H1 (cell line): ENCODE measurements around the gene PPM1K. TPM values are rescaled to one million over a fixed set of nuclear protein-coding genes. Genes with fewer than 3 reads are reported as not detected.
A peak's percentile ranks its signal among the peaks of the same experiment; 100 is the strongest.

ENCODE experiments used
- CTCF ChIA-PET: fragments of 300-600 bp; sonication (Branson Sonifier 250); formaldehyde crosslinking; loops from one replicate; lab custom pipeline; 2021; ENCODE audit not compliant: partially characterized antibody; lab: Charles Lee
- POLR2A ChIA-PET: fragments of 300-600 bp; sonication (Branson Sonifier 250); formaldehyde crosslinking; loops from one replicate; lab custom pipeline; 2021; ENCODE audit warnings: inconsistent platforms; ENCODE audit not compliant: partially characterized antibody; lab: Charles Lee
- DNase-seq, 2 experiments: peaks; one replicate each; pipeline versions ENCODE4 v3.0.0 to v3.0.0-alpha.2; 2010 to 2022; ENCODE audit warnings: low spot score in 2 of 2, low read depth in 1 of 2, mixed read lengths in 1 of 2
- FAIRE-seq: peaks from 2 replicates; lab custom pipeline; 2011; peaks lifted over from hg19 to GRCh38; lab: Jason Lieb, UNC
- H2AFZ ChIP-seq: 2 replicates; pipeline ENCODE4 v1.8.1; 2012; ENCODE audit warnings: low read length, inconsistent platforms
- H2AK5ac ChIP-seq: 2 replicates; pipeline ENCODE4 v1.6.1; 2013; ENCODE audit warnings: low read depth, low read length
- H2BK120ac ChIP-seq: replicated peaks from 2 replicates; pipeline ENCODE3; 2013; ENCODE audit warnings: low read depth, low read length, inconsistent platforms
- H2BK12ac ChIP-seq: 2 replicates; pipeline ENCODE4 v1.6.1; 2013; ENCODE audit warnings: low read depth, low read length
- H2BK15ac ChIP-seq: 2 replicates; pipeline ENCODE4 v1.6.1; 2013; ENCODE audit warnings: low read length
- H2BK20ac ChIP-seq: 2 replicates; pipeline ENCODE4 v1.6.1; 2013; ENCODE audit warnings: low read length
- H2BK5ac ChIP-seq: 2 replicates; pipeline ENCODE4 v1.6.1; 2013; ENCODE audit warnings: low read depth, low read length
- H3K14ac ChIP-seq: 2 replicates; pipeline ENCODE4 v1.6.1; 2013; ENCODE audit warnings: inconsistent platforms; ENCODE audit not compliant: insufficient read length
- H3K18ac ChIP-seq: 2 replicates; pipeline ENCODE4 v1.6.1; 2013; ENCODE audit warnings: low read length; ENCODE audit errors: extremely low read depth
- H3K23ac ChIP-seq: 2 replicates; pipeline ENCODE4 v1.6.1; 2013; ENCODE audit warnings: inconsistent platforms; ENCODE audit not compliant: insufficient read length
- H3K23me2 ChIP-seq: 2 replicates; pipeline ENCODE4 v1.6.1; 2013; ENCODE audit warnings: low read depth, low read length
- H3K27ac ChIP-seq: 2 replicates; pipeline ENCODE4 v1.6.1; 2011; ENCODE audit warnings: low read depth, low read length, inconsistent platforms
- H3K27me3 ChIP-seq, 4 experiments: replicated peaks in 1 of 4; 1 replicate in 1 of 4; 2 replicates in 3 of 4; pipeline versions ENCODE4 v1.6.1 to v1.8.1; 2011 to 2013; ENCODE audit warnings: low read length in 3 of 4, mild to moderate bottlenecking in 3 of 4, inconsistent platforms in 2 of 4, mixed read lengths in 2 of 4, moderate library complexity in 1 of 4; ENCODE audit not compliant: control insufficient read depth in 3 of 4, insufficient read depth in 3 of 4; ENCODE audit errors: extremely low read depth in 1 of 4
- H3K36me3 ChIP-seq, 4 experiments: 2 replicates each; pipeline versions ENCODE4 v1.6.1 to v1.8.1; 2011 to 2013; ENCODE audit warnings: mild to moderate bottlenecking in 4 of 4, low read length in 3 of 4, moderate library complexity in 2 of 4, control low read depth in 1 of 4, inconsistent platforms in 1 of 4; ENCODE audit not compliant: insufficient read depth in 4 of 4, control insufficient read depth in 2 of 4
- H3K4ac ChIP-seq: replicated peaks from 2 replicates; pipeline ENCODE3; 2013; ENCODE audit warnings: low read length, low read depth, mixed read lengths, inconsistent platforms; ENCODE audit not compliant: insufficient read length
- H3K4me1 ChIP-seq, 4 experiments: replicated peaks in 1 of 4; 1 replicate in 1 of 4; 2 replicates in 3 of 4; pipeline versions ENCODE4 v1.6.1 to v1.8.1; 2011 to 2013; ENCODE audit warnings: low read length in 3 of 4, inconsistent platforms in 2 of 4, mixed read lengths in 1 of 4; ENCODE audit not compliant: insufficient read depth in 4 of 4, control insufficient read depth in 3 of 4
- H3K4me2 ChIP-seq, 2 experiments: 2 replicates each; pipeline versions ENCODE4 v1.6.1 to v1.8.1; 2011 to 2013; ENCODE audit warnings: low read depth in 2 of 2, low read length in 2 of 2, control low read depth in 1 of 2, inconsistent platforms in 1 of 2, mild to moderate bottlenecking in 1 of 2; ENCODE audit not compliant: insufficient read depth in 1 of 2
- H3K4me3 ChIP-seq, 4 experiments: fragments of 200-600, 300-600 bp in 1 of 4; sonication (generic), shearing (Covaris generic), sonication (Bioruptor Twin) in 1 of 4; 2 replicates each; pipeline versions ENCODE4 v1.5.1 to v1.8.1; 2011 to 2016; ENCODE audit warnings: low read length in 4 of 4, low read depth in 3 of 4, control low read depth in 2 of 4, inconsistent platforms in 2 of 4, mild to moderate bottlenecking in 2 of 4, mixed read lengths in 1 of 4, moderate library complexity in 1 of 4; ENCODE audit not compliant: insufficient read depth in 2 of 4; ENCODE audit errors: extremely low read depth in 1 of 4
- H3K56ac ChIP-seq: replicated peaks from 2 replicates; pipeline ENCODE3; 2013; ENCODE audit warnings: low read depth, mild to moderate bottlenecking, mixed read lengths, low read length, inconsistent platforms; ENCODE audit not compliant: insufficient read length
- H3K79me1 ChIP-seq: 2 replicates; pipeline ENCODE4 v1.6.1; 2013; ENCODE audit warnings: low read depth, low read length, control low read depth
- H3K79me2 ChIP-seq, 2 experiments: 2 replicates each; pipeline versions ENCODE4 v1.6.1 to v1.8.1; 2012 to 2013; ENCODE audit warnings: low read length in 2 of 2, mild to moderate bottlenecking in 2 of 2, inconsistent platforms in 1 of 2; ENCODE audit not compliant: insufficient read depth in 2 of 2, control insufficient read depth in 1 of 2
- H3K9ac ChIP-seq, 4 experiments: replicated peaks in 1 of 4; 1 replicate in 1 of 4; 2 replicates in 3 of 4; pipeline versions ENCODE4 v1.6.1 to v1.8.1; 2011 to 2013; ENCODE audit warnings: low read depth in 3 of 4, low read length in 3 of 4, control low read depth in 2 of 4, mild to moderate bottlenecking in 2 of 4, moderate library complexity in 2 of 4, inconsistent platforms in 1 of 4; ENCODE audit errors: extremely low read depth in 1 of 4
- H3K9me3 ChIP-seq, 2 experiments: 2 replicates each; pipeline versions ENCODE4 v1.6.1 to v1.8.1; 2012 to 2013; ENCODE audit warnings: mild to moderate bottlenecking in 2 of 2, moderate library complexity in 2 of 2, control low read depth in 1 of 2, inconsistent platforms in 1 of 2, low read depth in 1 of 2, low read length in 1 of 2, mixed read lengths in 1 of 2; ENCODE audit not compliant: insufficient read depth in 2 of 2
- H4K20me1 ChIP-seq, 2 experiments: replicated peaks in 1 of 2; 2 replicates each; pipeline versions ENCODE3 to v1.8.1; 2011 to 2013; ENCODE audit warnings: inconsistent platforms in 2 of 2, low read length in 2 of 2, mild to moderate bottlenecking in 1 of 2; ENCODE audit not compliant: insufficient read depth in 2 of 2, control insufficient read depth in 1 of 2
- H4K5ac ChIP-seq: 2 replicates; pipeline ENCODE4 v1.6.1; 2013; ENCODE audit warnings: low read length, low read depth, mixed read lengths, inconsistent platforms; ENCODE audit not compliant: insufficient read length
- H4K8ac ChIP-seq: 2 replicates; pipeline ENCODE4 v1.8.0; 2013; ENCODE audit warnings: mild to moderate bottlenecking, moderate library complexity, low read length, inconsistent platforms; ENCODE audit not compliant: insufficient read depth; ENCODE audit errors: extremely low read depth
- H4K91ac ChIP-seq: replicated peaks from 2 replicates; pipeline ENCODE3; 2013; ENCODE audit warnings: low read length, mixed read lengths, inconsistent platforms; ENCODE audit not compliant: insufficient read length
- ATF2 ChIP-seq: IDR thresholded peaks from 2 replicates; pipeline ENCODE4 v1.6.1; 2012; ENCODE audit warnings: low read length, inconsistent platforms
- BCL11A ChIP-seq, 2 experiments: IDR thresholded peaks; one replicate each; pipeline ENCODE4 v1.6.1; 2011; ENCODE audit warnings: low read depth in 2 of 2, low read length in 2 of 2, mild to moderate bottlenecking in 2 of 2
- E2F6 ChIP-seq: IDR thresholded peaks from 2 replicates; pipeline ENCODE4 v1.6.1; 2012; ENCODE audit warnings: inconsistent platforms
- EGR1 ChIP-seq: IDR thresholded peaks from 2 replicates; pipeline ENCODE4 v1.6.1; 2011; ENCODE audit warnings: low read depth, low read length, borderline replicate concordance
- JUN ChIP-seq: IDR thresholded peaks from 2 replicates; pipeline ENCODE4 v1.6.1; 2011; ENCODE audit warnings: low read depth, mild to moderate bottlenecking, improper control_type of control experiment, low read length
- KDM5A ChIP-seq: fragments of 200-600 bp; IDR thresholded peaks from 2 replicates; pipeline ENCODE4 v1.7.1; 2012; ENCODE audit warnings: mild to moderate bottlenecking, low read length, inconsistent platforms, mixed read lengths
- SIX5 ChIP-seq: IDR thresholded peaks from 2 replicates; pipeline ENCODE4 v1.6.1; 2011; ENCODE audit warnings: mild to moderate bottlenecking, low read depth, low read length
- SP2 ChIP-seq: IDR thresholded peaks from 2 replicates; pipeline ENCODE4 v1.6.1; 2012; ENCODE audit warnings: mild to moderate bottlenecking, low read length, inconsistent platforms
- TAF1 ChIP-seq: IDR thresholded peaks from 2 replicates; pipeline ENCODE4 v1.6.1; 2011; ENCODE audit warnings: mild to moderate bottlenecking, low read depth, low read length
- TEAD4 ChIP-seq: IDR thresholded peaks from 2 replicates; pipeline ENCODE4 v1.6.1; 2012; ENCODE audit warnings: low read depth, low read length, inconsistent platforms, mixed read lengths
- YY1 ChIP-seq: IDR thresholded peaks from 2 replicates; pipeline ENCODE4 v1.6.1; 2011; ENCODE audit warnings: low read depth, mild to moderate bottlenecking, low read length
- whole genome bisulfite sequencing, 2 experiments: shearing (Covaris generic) in 1 of 2; methylation state at CpG; one replicate each; pipeline versions ENCODE4 v1.1.6 to v1.1.7; 2013 to 2015; ENCODE audit warnings: low lambda C conversion rate in 2 of 2, mixed read lengths in 2 of 2, inconsistent platforms in 1 of 2, low coverage in 1 of 2, missing lambda C conversion rate in 1 of 2; ENCODE audit not compliant: insufficient replicate concordance in 2 of 2, insufficient coverage in 1 of 2, insufficient read length in 1 of 2; ENCODE audit errors: extremely low coverage in 1 of 2, missing lambda C conversion rate in 1 of 2; 5-methylcytosine and 5-hydroxymethylcytosine counted together
- polyA plus RNA-seq, 7 experiments: library from polyadenylated mRNA; depleted of rRNA in 3 of 7; stranded (reverse) in 5 of 7; unstranded in 2 of 7; fragments of >200 nt in 5 of 7; fragments of 200-250 nt in 2 of 7; gene quantifications; 1 replicate in 5 of 7; 2 replicates in 1 of 7; 4 replicates in 1 of 7; pipeline versions ENCODE4 v1.2.1 to v1.2.3, GENCODE V29; 2011 to 2013; ENCODE audit warnings: missing spikeins in 2 of 7, mixed read lengths in 2 of 7
- total RNA-seq: library from RNA; stranded (reverse); fragmentation: NEBNext Ultra II Directional; extraction: Animal tissue kit (Norgen Biotek cat#: 25700); gene quantifications from 2 replicates; pipeline ENCODE4 v1.2.1, GENCODE V29; 2021
- TF ChIP-seq, protein P1 (sequence below): IDR thresholded peaks from 2 replicates; pipeline ENCODE4 v1.6.1; 2012; ENCODE audit warnings: inconsistent platforms

PPM1K gene
- total and polyA plus RNA-seq, 2 of the 8 experiments (the other 6 are each of a cell fraction or from before 2014, with no cell fraction given) = 4.2 to 10.7 TPM

- no peak overlapping the region for H3K14ac ChIP-seq
- H3K4ac ChIP-seq = no peak overlapping the region
- H3K56ac ChIP-seq = no peak overlapping the region
- H3K9me3 ChIP-seq = no peaks in the 10 kb centered on the region
- DNase-seq (no peak), FAIRE-seq (no peak)
- peaks cover 0 to 2% (median under 1%) of the 10 kb centered on the region in 4 experiments; a peak in 2 of 7 replicates for H3K4me1 ChIP-seq
- no peaks in the 10 kb centered on the region for H4K20me1 ChIP-seq
- no peak overlapping the region for H3K4me2 ChIP-seq
- H2AK5ac ChIP-seq = no peak overlapping the region
- H4K5ac ChIP-seq = no peak overlapping the region
- 0 out of 2 replicates have a peak overlapping the region, but pooled peaks have one; percentile 13 for H2BK20ac ChIP-seq
- no peak overlapping the region for H2BK12ac ChIP-seq
- H3K79me1 ChIP-seq = no peaks in the 10 kb centered on the region
- no peak overlapping the region for H3K27ac ChIP-seq
- no peak overlapping the region for H3K23ac ChIP-seq
- no peak overlapping the region for H4K8ac ChIP-seq
- no peaks in the 10 kb centered on the region for H3K36me3 ChIP-seq
- no peak overlapping the region for H2AFZ ChIP-seq
- no peak overlapping the region for H3K9ac ChIP-seq
- no peaks in the 10 kb centered on the region for H3K27me3 ChIP-seq
- ChIA-PET POLR2A (interaction anchor here (1.0 kb wide), 1 partner anchor 166 kb away, joined by 3 read pairs; no protein-coding TSS in a partner anchor), CTCF (interaction anchor here (0.6 to 8.7 kb wide), 6 partner anchors 16 to 355 kb away, joined by 3 to 79 read pairs (median 24); no protein-coding TSS in a partner anchor)
- no peak overlapping the region for H3K4me3 ChIP-seq
- H3K18ac ChIP-seq = no peak overlapping the region
- H4K91ac ChIP-seq = no peak overlapping the region
- H3K79me2 ChIP-seq = no peaks in the 10 kb centered on the region
- 80% methylated on average over 4 of the region's 4 CpGs; no CpG with 5 or more reads in 1 of the 2 experiments for WGBS, 2 experiments
- H2BK5ac ChIP-seq = no peak overlapping the region
- no peak overlapping the region for H2BK120ac ChIP-seq
- no peak overlapping the region for H2BK15ac ChIP-seq
- H3K23me2 ChIP-seq = no peaks in the 10 kb centered on the region
- TF ChIP-seq SP2 (no peak), JUN (no peak), KDM5A (no peak), TEAD4 (no peak), YY1 (no peak), EGR1 (no peak), E2F6 (no peak), TAF1 (no peak), BCL11A (IDR thresholded peaks at IDR 0.05; ENCODE audit: low read depth in 2 of 2, low read length in 2 of 2) (no peak), SIX5 (no peak), ATF2 (no peak)
- TF ChIP-seq, protein P1, sequence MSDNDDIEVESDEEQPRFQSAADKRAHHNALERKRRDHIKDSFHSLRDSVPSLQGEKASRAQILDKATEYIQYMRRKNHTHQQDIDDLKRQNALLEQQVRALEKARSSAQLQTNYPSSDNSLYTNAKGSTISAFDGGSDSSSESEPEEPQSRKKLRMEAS = no peak
These were observed 76.2 kb downstream of the PPM1K start for GRCh38 chr4:88208156-88208555.
